Gastrocnemius medialis (tissue), 4 donors: Measurements from ENCODE around the gene CWC22.

ENCODE experiments used
- POLR2A ChIP-seq, 2 donors: fragments of 450-650 bp; IDR thresholded peaks; one replicate each; pipeline ENCODE4 v1.6.1; 2017; ENCODE audit warnings: antibody characterized with exemption in 2 of 2, mild to moderate bottlenecking in 2 of 2, moderate library complexity in 2 of 2
- TF ChIP-seq, protein P1 (sequence below), 5 experiments: fragments of 450-650 bp in 3 of 5; fragments of 200-600 bp in 2 of 5; sonication (generic) in 2 of 5; IDR thresholded peaks in 4 of 5; conservative IDR thresholded peaks in 1 of 5; 1 replicate in 4 of 5; 2 replicates in 1 of 5; pipeline ENCODE4 v1.5.1; 2016 to 2019; ENCODE audit warnings: antibody characterized with exemption in 5 of 5, mild to moderate bottlenecking in 3 of 5, moderate library complexity in 3 of 5

DNA sequence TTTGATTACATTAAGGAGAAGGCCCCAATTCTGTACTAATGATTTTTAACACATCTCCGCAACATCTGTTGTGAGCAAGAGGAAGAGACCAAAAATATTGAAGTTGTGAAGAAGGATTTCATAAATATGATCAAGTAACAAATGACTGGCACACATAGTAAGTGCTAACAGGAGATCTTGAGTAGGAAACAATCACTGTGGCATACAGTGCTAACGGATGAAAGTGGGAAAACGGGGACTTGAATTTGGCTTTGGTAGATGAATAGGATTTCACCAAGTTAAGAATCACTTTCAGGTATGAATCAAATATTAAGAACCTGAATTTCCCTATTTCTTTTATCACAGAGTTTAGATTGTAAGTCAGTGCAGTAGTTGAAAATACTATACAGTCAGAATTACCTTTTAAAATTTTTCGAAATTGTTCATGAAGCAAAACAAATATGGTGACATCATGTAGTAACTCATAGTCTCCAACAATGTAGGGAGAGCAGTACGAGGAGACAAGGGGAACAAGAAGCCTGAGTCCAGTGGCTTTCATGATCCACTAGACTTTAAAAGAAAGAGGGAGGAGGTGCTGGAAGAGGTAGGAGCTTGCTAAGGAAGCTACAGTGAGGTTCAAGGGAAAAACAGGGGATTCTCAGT lies 16.3 kb downstream of the CWC22 start:
- TF ChIP-seq POLR2A (IDR thresholded peaks at IDR 0.05): no peak
- TF ChIP-seq, protein P1, sequence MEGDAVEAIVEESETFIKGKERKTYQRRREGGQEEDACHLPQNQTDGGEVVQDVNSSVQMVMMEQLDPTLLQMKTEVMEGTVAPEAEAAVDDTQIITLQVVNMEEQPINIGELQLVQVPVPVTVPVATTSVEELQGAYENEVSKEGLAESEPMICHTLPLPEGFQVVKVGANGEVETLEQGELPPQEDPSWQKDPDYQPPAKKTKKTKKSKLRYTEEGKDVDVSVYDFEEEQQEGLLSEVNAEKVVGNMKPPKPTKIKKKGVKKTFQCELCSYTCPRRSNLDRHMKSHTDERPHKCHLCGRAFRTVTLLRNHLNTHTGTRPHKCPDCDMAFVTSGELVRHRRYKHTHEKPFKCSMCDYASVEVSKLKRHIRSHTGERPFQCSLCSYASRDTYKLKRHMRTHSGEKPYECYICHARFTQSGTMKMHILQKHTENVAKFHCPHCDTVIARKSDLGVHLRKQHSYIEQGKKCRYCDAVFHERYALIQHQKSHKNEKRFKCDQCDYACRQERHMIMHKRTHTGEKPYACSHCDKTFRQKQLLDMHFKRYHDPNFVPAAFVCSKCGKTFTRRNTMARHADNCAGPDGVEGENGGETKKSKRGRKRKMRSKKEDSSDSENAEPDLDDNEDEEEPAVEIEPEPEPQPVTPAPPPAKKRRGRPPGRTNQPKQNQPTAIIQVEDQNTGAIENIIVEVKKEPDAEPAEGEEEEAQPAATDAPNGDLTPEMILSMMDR (IDR thresholded peaks at IDR 0.05 in 4 of 5, conservative IDR thresholded peaks at IDR 0.05 in 1 of 5): no peak
